Measurements from ENCODE around the gene PPP2R2C. TPM values are rescaled to one million over a fixed set of nuclear protein-coding genes. Genes with fewer than 3 reads are reported as not detected.

The PPP2R2C gene
- polyA plus RNA-seq, 1 donor (not counting 4 experiments of a cell fraction or from before 2014, with no cell fraction given), result 12.3 TPM

GRCh38 chr4:6279582-6280289 is 192.7 kb downstream of the PPP2R2C start:
- Histone ChIP-seq H3K9me3 (ENCODE audit: control insufficient read depth, low read depth, low read length) (no peaks in the 10 kb centered on the region), H3K27ac (ENCODE audit: control insufficient read depth, insufficient read depth, low read length) (no peak overlapping the region), H3K4me1 (ENCODE audit: control insufficient read depth, extremely low read depth, insufficient read depth, low read length) (peaks cover 9% of the 10 kb centered on the region), H3K4me2 (ENCODE audit: control insufficient read depth, extremely low read depth, insufficient read depth, low read depth, low read length) (no peak overlapping the region), H3K79me2 (ENCODE audit: control insufficient read depth, insufficient read depth, low read length) (no peaks in the 10 kb centered on the region), H2AFZ (ENCODE audit: control insufficient read depth, low read length) (no peak overlapping the region), H4K20me1 (ENCODE audit: control insufficient read depth, extremely low read depth, insufficient read depth, low read length) (peaks cover 10% of the 10 kb centered on the region), H3K4me3 (ENCODE audit: control insufficient read depth in 2 of 3, extremely low read depth in 1 of 3, insufficient read depth in 2 of 3, low read depth in 1 of 3, low read length in 3 of 3) (no peak overlapping the region), H3K9ac (ENCODE audit: control insufficient read depth, extremely low read depth, insufficient read depth, low read length) (no peak overlapping the region), H3K36me3 (ENCODE audit: control insufficient read depth in 2 of 2, extremely low read depth in 1 of 2, insufficient read depth in 2 of 2, low read length in 2 of 2) (peaks cover 0 to 15% of the 10 kb centered on the region in 2 experiments), H3K9me1 (ENCODE audit: control insufficient read depth, extremely low read depth, insufficient read depth, low read length) (peaks cover 3% of the 10 kb centered on the region), H3K27me3 (ENCODE audit: control insufficient read depth, extremely low read depth, insufficient read depth, low read length) (no peaks in the 10 kb centered on the region)
- no peak for DNase-seq (ENCODE audit: low read depth, low spot score)
- no peak for FAIRE-seq
- dilution Hi-C loops (cut with MboI; ENCODE audit: extremely low pct_ligation_motif_present, low sequenced_read_pairs), result no loop called here
- TF ChIP-seq, protein P1, sequence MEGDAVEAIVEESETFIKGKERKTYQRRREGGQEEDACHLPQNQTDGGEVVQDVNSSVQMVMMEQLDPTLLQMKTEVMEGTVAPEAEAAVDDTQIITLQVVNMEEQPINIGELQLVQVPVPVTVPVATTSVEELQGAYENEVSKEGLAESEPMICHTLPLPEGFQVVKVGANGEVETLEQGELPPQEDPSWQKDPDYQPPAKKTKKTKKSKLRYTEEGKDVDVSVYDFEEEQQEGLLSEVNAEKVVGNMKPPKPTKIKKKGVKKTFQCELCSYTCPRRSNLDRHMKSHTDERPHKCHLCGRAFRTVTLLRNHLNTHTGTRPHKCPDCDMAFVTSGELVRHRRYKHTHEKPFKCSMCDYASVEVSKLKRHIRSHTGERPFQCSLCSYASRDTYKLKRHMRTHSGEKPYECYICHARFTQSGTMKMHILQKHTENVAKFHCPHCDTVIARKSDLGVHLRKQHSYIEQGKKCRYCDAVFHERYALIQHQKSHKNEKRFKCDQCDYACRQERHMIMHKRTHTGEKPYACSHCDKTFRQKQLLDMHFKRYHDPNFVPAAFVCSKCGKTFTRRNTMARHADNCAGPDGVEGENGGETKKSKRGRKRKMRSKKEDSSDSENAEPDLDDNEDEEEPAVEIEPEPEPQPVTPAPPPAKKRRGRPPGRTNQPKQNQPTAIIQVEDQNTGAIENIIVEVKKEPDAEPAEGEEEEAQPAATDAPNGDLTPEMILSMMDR (optimal IDR thresholded peaks at IDR 0.05 in 1 of 3, IDR thresholded peaks at IDR 0.05 in 1 of 3, conservative IDR thresholded peaks at IDR 0.05 in 1 of 3; ENCODE audit: extremely low read depth in 1 of 3, insufficient read depth in 2 of 3, low read length in 3 of 3), result no peak
- TF ChIP-seq EZH2 (IDR thresholded peaks at IDR 0.05; ENCODE audit: low read length), result no peak

DNA sequence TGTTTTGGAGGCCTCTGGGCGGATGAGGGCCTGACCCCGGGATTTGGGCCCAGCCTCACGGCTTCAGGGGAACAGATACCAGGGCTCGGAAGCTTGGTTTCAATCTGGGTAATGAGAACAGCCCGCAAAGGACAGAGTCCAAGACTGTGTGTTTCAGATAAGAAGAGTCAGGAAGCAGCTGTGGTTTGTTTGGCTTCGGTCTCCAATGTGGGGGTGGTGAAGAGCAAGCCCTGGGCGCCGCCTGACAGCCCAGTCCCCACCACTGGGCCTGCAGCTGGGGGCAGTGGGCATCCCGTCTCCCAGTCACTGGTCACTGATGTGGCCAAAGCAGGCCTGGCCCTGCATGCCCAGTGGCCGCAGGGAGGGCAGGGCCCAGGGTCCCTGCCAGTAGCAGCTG is 193.6 kb downstream of the PPP2R2C start:
- H3K9me3 ChIP-seq (ENCODE audit: control insufficient read depth, low read depth, low read length), result no peaks in the 10 kb centered on the region
- no peak overlapping the region for H3K9ac ChIP-seq (ENCODE audit: control insufficient read depth, extremely low read depth, insufficient read depth, low read length)
- H3K27ac ChIP-seq (ENCODE audit: control insufficient read depth, insufficient read depth, low read length), result no peak overlapping the region
- dilution Hi-C loops (cut with MboI; ENCODE audit: extremely low pct_ligation_motif_present, low sequenced_read_pairs), result no loop called here
- FAIRE-seq, result no peak
- H3K79me2 ChIP-seq (ENCODE audit: control insufficient read depth, insufficient read depth, low read length), result no peaks in the 10 kb centered on the region
- H3K36me3 ChIP-seq (ENCODE audit: control insufficient read depth in 2 of 2, extremely low read depth in 1 of 2, insufficient read depth in 2 of 2, low read length in 2 of 2), result peaks cover 0 to 14% of the 10 kb centered on the region in 2 experiments
- H3K27me3 ChIP-seq (ENCODE audit: control insufficient read depth, extremely low read depth, insufficient read depth, low read length), result no peaks in the 10 kb centered on the region
- TF ChIP-seq, protein P1 (optimal IDR thresholded peaks at IDR 0.05 in 1 of 3, IDR thresholded peaks at IDR 0.05 in 1 of 3, conservative IDR thresholded peaks at IDR 0.05 in 1 of 3; ENCODE audit: extremely low read depth in 1 of 3, insufficient read depth in 2 of 3, low read length in 3 of 3), result no peak
- no peak for TF ChIP-seq EZH2 (IDR thresholded peaks at IDR 0.05; ENCODE audit: low read length)
- no peak overlapping the region for H2AFZ ChIP-seq (ENCODE audit: control insufficient read depth, low read length)
- peaks cover 3% of the 10 kb centered on the region for H3K9me1 ChIP-seq (ENCODE audit: control insufficient read depth, extremely low read depth, insufficient read depth, low read length)
- no peak overlapping the region for H3K4me2 ChIP-seq (ENCODE audit: control insufficient read depth, extremely low read depth, insufficient read depth, low read depth, low read length)
- H4K20me1 ChIP-seq (ENCODE audit: control insufficient read depth, extremely low read depth, insufficient read depth, low read length), result peaks cover 10% of the 10 kb centered on the region
- no peak for DNase-seq (ENCODE audit: low read depth, low spot score)
- no peak overlapping the region for H3K4me3 ChIP-seq (ENCODE audit: control insufficient read depth in 2 of 3, extremely low read depth in 1 of 3, insufficient read depth in 2 of 3, low read depth in 1 of 3, low read length in 3 of 3)
- peaks cover 9% of the 10 kb centered on the region for H3K4me1 ChIP-seq (ENCODE audit: control insufficient read depth, extremely low read depth, insufficient read depth, low read length)
